Measurements from ENCODE around the gene TRIM63.
"Not testable (repeated sequence)": the region's sequence is repeated elsewhere in the genome, so short reads cannot be mapped to it uniquely, and the experiment has no call there.

TRIM63 gene

DNA sequence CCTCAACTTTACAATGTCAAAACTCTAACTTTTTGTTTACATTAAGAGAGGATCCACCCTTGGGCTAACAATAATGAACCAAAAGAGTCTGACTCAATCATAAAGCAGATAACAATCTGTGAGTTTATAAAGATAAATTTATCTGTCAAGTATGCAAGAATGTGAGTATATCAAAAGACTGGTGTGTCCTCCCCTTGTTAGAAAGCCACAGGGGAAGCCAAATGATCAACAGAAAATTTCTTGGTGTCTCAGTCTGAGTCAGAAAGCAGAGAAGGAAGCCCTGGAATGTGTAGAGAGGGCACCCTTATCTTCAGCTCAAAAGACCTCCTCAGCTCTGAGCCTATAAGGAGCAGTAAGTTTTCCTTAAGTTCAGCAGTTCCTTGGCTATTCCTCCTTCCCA, 30.3 kb upstream of the TRIM63 start:
- no peak for TF ChIP-seq CTCF (IDR thresholded peaks at IDR 0.05; ENCODE audit: control extremely low read depth, extremely low read depth, low read depth, missing control alignments)
- POLR2A ChIA-PET: no interaction called here
- DNase-seq (ENCODE audit: extremely low spot score): no peak
- CTCF ChIA-PET: no interaction called here

DNA sequence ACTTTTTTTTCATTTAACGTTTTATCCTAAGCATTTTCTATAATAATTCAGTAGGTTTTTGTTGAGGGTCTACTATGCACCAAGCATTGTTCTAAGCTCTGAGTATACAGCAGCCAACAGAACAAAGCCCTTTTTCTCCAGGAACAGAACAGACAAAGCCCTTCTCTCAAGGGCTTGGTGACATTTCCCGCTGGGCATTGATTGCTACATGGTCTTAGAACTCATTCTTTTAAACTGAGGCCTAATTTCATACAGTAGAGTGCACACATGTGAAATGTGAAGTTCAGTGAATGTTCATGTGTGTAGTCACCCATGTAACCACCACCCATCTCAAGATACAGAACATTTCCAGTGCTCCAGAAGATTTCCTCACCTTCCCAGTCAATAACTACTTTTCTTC, 29.0 kb upstream of the TRIM63 start:
- no peak for TF ChIP-seq CTCF (IDR thresholded peaks at IDR 0.05; ENCODE audit: control extremely low read depth, extremely low read depth, low read depth, missing control alignments)
- ChIA-PET POLR2A (no interaction called here), CTCF (interaction anchor here (0.7 kb wide), 1 partner anchor 49 kb away, joined by 3 read pairs; no protein-coding TSS in a partner anchor)
- no peak for DNase-seq (ENCODE audit: extremely low spot score)

DNA sequence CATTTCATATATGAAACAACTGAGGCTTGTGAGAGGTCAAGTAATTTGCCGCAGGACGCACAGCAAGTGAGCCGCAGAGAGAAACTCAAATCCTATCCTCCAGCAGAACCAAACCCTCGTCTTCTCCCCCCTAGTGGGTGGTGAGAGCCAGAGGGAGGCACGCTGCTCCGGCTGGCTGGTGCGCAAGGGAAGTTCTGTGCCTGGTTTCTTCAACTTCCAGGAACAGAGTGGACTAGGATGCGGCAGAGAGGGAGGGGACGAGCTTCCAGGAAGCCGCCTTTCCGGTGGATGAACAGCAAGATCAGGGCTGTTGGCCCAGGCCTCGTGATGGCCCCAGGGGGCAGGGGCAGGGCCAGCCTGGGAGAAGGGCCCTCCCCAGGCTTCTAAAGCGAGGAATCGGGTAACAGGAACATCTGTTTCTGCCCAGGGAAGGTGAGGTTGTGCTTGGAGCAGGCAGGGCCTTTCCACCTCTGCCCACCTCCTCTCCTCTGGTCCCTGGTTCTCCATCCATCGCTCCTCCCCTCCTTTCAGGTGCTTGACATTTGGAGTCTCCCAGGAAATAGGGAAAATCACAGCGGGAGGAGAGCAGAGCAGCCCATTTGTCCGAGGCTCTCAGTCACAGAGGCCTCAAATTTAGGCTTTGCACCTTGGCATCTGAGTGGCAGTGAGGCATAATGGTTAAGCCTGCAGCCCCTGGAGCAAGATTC, 27.4 kb upstream of the TRIM63 start:
- ChIA-PET POLR2A (no interaction called here), CTCF (no interaction called here)
- DNase-seq (ENCODE audit: extremely low spot score): no peak
- TF ChIP-seq CTCF (IDR thresholded peaks at IDR 0.05; ENCODE audit: control extremely low read depth, extremely low read depth, low read depth, missing control alignments): no peak

DNA sequence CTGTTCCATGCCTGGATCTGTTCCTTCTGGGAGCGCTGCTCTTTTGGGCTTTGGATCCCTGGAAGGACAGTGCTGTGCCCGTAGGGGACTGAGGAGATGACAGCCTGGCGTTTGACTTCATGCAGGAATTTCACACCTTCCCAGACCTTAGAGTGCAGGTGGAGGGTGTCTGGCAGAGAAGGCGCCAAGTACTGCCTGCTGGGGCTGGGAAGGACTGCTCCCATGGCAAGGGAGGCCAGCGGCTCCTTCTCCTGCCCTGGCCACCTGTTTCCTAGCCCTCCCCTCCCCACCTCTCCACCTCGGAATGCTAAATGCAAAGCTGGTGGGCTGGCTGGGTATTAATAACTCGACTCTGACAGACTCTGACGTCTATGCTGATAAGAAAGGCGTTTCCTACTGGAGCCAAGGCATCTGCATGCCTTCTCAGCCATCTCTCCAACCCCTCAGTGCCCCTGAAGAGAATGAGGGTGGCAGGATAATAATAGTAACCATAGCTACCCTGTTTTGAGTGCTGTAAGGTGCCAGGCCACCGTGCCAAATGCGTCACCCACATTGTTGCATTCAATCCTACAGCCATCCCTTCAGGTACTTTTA, 26.7 kb upstream of the TRIM63 start:
- ChIA-PET CTCF (no interaction called here), POLR2A (no interaction called here)
- no peak for DNase-seq (ENCODE audit: extremely low spot score)
- no peak for TF ChIP-seq CTCF (IDR thresholded peaks at IDR 0.05; ENCODE audit: control extremely low read depth, extremely low read depth, low read depth, missing control alignments)

DNA sequence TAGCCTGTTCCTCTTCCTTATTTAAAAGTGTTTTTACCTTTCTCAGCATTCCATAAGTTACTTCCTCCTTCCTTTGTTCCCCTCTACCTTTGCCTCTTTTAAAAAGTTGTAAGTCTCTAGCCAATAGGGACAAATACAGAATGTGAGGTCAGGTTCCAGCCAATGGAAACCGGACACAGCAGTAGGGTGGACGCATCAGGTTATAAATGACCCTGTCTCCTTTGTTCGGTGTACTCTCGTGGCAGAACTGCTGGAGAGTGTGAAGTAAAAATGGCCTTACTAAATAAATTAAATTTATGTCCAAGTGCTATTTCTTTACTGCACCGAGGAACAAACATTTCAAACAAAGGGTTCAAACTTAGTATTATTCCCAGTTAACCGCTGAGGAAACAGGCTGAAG, 26.1 kb upstream of the TRIM63 start:
- POLR2A ChIA-PET; CTCF ChIA-PET; DNase-seq (ENCODE audit: extremely low spot score): not testable (repeated sequence)

- no peak for TF ChIP-seq CTCF (IDR thresholded peaks at IDR 0.05; ENCODE audit: control extremely low read depth, extremely low read depth, low read depth, missing control alignments)
- DNase-seq (ENCODE audit: extremely low spot score): no peak
- ChIA-PET POLR2A (no interaction called here), CTCF (no interaction called here)
Measured at GRCh38 chr1:26092422-26092821, 25.0 kb upstream of the TRIM63 start.

- POLR2A ChIA-PET: no interaction called here
- CTCF ChIA-PET: interaction anchor here (1.6 kb wide), 1 partner anchor 14 kb away, joined by 3 read pairs; no protein-coding TSS in a partner anchor
- no peak for TF ChIP-seq CTCF (IDR thresholded peaks at IDR 0.05; ENCODE audit: control extremely low read depth, extremely low read depth, low read depth, missing control alignments)
- no peak for DNase-seq (ENCODE audit: extremely low spot score)
Measured at GRCh38 chr1:26090893-26091292, 23.5 kb upstream of the TRIM63 start.
